GM23338 (cell line): ENCODE measurements around the gene DCST2.

Experiments
- CREB1 ChIP-seq: fragments of 250-450 bp; sonication (Bioruptor Pico); IDR thresholded peaks from 2 replicates; pipeline ENCODE4 v1.5.0; 2020; ENCODE audit warnings: low read depth, mild to moderate bottlenecking, moderate library complexity
- ETS1 ChIP-seq: IDR thresholded peaks from 2 replicates; pipeline ENCODE4 v1.6.1; 2016; ENCODE audit warnings: antibody characterized with exemption
- EZH2 ChIP-seq: fragments of 200-600 bp; sonication (generic); IDR thresholded peaks from one replicate; pipeline ENCODE4 v1.8.0; 2017; ENCODE audit warnings: antibody characterized with exemption, mild to moderate bottlenecking, low read depth; ENCODE audit not compliant: unreplicated experiment
- EZH2phosphoT487 ChIP-seq: fragments of 200-600 bp; sonication (generic); IDR thresholded peaks from one replicate; pipeline ENCODE4 v1.8.1; 2018; ENCODE audit warnings: antibody characterized with exemption; ENCODE audit not compliant: unreplicated experiment
- JUNB ChIP-seq: IDR thresholded peaks from one replicate; pipeline ENCODE4 v1.6.1; 2016; ENCODE audit warnings: antibody characterized with exemption; ENCODE audit not compliant: unreplicated experiment
- NANOG ChIP-seq: IDR thresholded peaks from 2 replicates; pipeline ENCODE4 v1.6.1; 2016; ENCODE audit warnings: antibody characterized with exemption, borderline replicate concordance
- POLR2AphosphoS5 ChIP-seq: IDR thresholded peaks from 2 replicates; pipeline ENCODE4 v1.6.1; 2016; ENCODE audit warnings: antibody characterized with exemption, low read depth
- STAT1 ChIP-seq: IDR thresholded peaks from one replicate; pipeline ENCODE4 v1.6.1; 2016; ENCODE audit warnings: antibody characterized with exemption; ENCODE audit not compliant: unreplicated experiment
- ZNF114 ChIP-seq: fragments of 250-450 bp; sonication (Bioruptor Pico); IDR thresholded peaks from 2 replicates; pipeline ENCODE4 v1.5.0; 2020; ENCODE audit warnings: mild to moderate bottlenecking, moderate library complexity
- ZNF331 ChIP-seq: fragments of 250-450 bp; sonication (Bioruptor Pico); IDR thresholded peaks from 2 replicates; pipeline ENCODE4 v1.5.0; 2020; ENCODE audit warnings: low read depth, mild to moderate bottlenecking, moderate library complexity
- ZNF462 ChIP-seq: fragments of 250-450 bp; sonication (Bioruptor Pico); IDR thresholded peaks from 2 replicates; pipeline ENCODE4 v1.5.0; 2020; ENCODE audit warnings: mild to moderate bottlenecking, moderate library complexity
- TF ChIP-seq, protein P1 (sequence below), 2 experiments: fragments of 200-600 bp in 1 of 2; sonication (generic) in 1 of 2; conservative IDR thresholded peaks; 2 replicates each; pipeline versions ENCODE4 v1.5.1 to v1.6.1; 2016 to 2017; ENCODE audit warnings: antibody characterized with exemption in 2 of 2, low read depth in 2 of 2, mild to moderate bottlenecking in 2 of 2, moderate library complexity in 1 of 2
- TF ChIP-seq, protein P2 (sequence below): IDR thresholded peaks from one replicate; pipeline ENCODE4 v1.6.1; 2018; ENCODE audit warnings: antibody characterized with exemption; ENCODE audit not compliant: unreplicated experiment

DNA sequence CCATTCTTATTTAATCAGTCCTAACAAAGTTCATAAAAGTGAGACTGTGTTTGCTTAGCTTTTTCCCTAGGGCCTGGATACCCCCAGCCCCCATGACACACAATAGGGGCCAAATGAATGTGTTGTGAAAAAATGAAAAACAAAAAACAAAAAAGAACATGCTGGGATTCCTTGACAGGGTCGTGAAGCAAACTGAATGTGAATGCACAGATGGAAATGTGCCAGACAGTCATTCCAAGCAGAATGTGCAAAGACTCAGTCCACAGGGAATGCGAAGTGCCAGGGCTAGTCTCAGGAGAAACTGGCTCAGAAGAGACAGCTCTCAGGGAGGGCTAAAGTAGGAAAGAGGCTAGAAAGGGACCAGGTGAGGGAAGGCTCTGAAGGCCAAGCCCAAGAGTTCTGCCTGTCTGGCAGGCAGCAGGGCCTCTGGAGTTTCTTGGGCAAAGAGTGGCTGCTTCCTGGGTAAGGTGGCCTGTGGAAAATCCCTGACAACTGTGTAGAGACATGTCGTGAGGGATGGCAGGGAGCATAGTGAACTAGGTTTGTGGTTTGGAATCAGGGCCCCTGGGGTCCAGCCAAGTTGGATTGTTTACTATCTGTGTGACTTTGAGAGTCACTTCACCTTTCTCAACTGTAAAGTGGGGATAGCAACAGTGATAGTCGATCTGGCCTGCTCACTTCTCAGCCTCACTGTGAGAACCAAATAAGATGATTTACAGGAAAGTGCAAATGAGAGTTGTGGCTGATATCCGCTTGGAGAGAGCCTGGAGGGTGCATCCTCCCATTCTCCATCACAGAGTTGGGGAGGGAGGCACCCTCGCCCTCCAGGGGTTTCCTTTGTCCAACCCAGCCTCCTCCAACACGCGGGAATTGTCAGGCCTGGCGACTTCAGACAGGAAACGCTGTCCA lies 16.3 kb upstream of the DCST2 start:
- TF ChIP-seq, protein P1, sequence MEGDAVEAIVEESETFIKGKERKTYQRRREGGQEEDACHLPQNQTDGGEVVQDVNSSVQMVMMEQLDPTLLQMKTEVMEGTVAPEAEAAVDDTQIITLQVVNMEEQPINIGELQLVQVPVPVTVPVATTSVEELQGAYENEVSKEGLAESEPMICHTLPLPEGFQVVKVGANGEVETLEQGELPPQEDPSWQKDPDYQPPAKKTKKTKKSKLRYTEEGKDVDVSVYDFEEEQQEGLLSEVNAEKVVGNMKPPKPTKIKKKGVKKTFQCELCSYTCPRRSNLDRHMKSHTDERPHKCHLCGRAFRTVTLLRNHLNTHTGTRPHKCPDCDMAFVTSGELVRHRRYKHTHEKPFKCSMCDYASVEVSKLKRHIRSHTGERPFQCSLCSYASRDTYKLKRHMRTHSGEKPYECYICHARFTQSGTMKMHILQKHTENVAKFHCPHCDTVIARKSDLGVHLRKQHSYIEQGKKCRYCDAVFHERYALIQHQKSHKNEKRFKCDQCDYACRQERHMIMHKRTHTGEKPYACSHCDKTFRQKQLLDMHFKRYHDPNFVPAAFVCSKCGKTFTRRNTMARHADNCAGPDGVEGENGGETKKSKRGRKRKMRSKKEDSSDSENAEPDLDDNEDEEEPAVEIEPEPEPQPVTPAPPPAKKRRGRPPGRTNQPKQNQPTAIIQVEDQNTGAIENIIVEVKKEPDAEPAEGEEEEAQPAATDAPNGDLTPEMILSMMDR (conservative IDR thresholded peaks at IDR 0.05; ENCODE audit: low read depth in 2 of 2): no peak
- TF ChIP-seq POLR2AphosphoS5: no peak
- no peak for TF ChIP-seq EZH2
- TF ChIP-seq JUNB: no peak
- TF ChIP-seq EZH2phosphoT487: no peak
- TF ChIP-seq ETS1: no peak
- no peak for TF ChIP-seq NANOG
- TF ChIP-seq, protein P2, sequence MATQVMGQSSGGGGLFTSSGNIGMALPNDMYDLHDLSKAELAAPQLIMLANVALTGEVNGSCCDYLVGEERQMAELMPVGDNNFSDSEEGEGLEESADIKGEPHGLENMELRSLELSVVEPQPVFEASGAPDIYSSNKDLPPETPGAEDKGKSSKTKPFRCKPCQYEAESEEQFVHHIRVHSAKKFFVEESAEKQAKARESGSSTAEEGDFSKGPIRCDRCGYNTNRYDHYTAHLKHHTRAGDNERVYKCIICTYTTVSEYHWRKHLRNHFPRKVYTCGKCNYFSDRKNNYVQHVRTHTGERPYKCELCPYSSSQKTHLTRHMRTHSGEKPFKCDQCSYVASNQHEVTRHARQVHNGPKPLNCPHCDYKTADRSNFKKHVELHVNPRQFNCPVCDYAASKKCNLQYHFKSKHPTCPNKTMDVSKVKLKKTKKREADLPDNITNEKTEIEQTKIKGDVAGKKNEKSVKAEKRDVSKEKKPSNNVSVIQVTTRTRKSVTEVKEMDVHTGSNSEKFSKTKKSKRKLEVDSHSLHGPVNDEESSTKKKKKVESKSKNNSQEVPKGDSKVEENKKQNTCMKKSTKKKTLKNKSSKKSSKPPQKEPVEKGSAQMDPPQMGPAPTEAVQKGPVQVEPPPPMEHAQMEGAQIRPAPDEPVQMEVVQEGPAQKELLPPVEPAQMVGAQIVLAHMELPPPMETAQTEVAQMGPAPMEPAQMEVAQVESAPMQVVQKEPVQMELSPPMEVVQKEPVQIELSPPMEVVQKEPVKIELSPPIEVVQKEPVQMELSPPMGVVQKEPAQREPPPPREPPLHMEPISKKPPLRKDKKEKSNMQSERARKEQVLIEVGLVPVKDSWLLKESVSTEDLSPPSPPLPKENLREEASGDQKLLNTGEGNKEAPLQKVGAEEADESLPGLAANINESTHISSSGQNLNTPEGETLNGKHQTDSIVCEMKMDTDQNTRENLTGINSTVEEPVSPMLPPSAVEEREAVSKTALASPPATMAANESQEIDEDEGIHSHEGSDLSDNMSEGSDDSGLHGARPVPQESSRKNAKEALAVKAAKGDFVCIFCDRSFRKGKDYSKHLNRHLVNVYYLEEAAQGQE: no peak
- TF ChIP-seq CREB1 (CRISPR knock-in tag): no peak
- no peak for TF ChIP-seq STAT1
- TF ChIP-seq ZNF114: no peak
- no peak for TF ChIP-seq ZNF331 (CRISPR knock-in tag)
- TF ChIP-seq ZNF462 (CRISPR knock-in tag): no peak
